SK-N-MC (cell line): ENCODE data around the gene CFAP46.

Source experiments
- EZH2 ChIP-seq: fragments of 200-600 bp; sonication (generic); IDR thresholded peaks from one replicate; pipeline ENCODE4 v1.6.1; 2017; ENCODE audit warnings: antibody characterized with exemption
- POLR2AphosphoS5 ChIP-seq: IDR thresholded peaks from 2 replicates; pipeline ENCODE4 v1.6.1; 2012; ENCODE audit warnings: mild to moderate bottlenecking, low read depth, low read length, borderline replicate concordance

GRCh38 chr10:132876131-132876860, 66.1 kb downstream of the CFAP46 start:
- TF ChIP-seq POLR2AphosphoS5 (no peak), EZH2 (no peak)
